H1 (cell line): ENCODE data around the gene VASN. TPM values are rescaled to one million over a fixed set of nuclear protein-coding genes. Genes with fewer than 3 reads are reported as not detected.

Source experiments
- CTCF ChIA-PET: fragments of 300-600 bp; sonication (Branson Sonifier 250); formaldehyde crosslinking; loops from one replicate; lab custom pipeline; 2021; ENCODE audit not compliant: partially characterized antibody; lab: Charles Lee
- POLR2A ChIA-PET: fragments of 300-600 bp; sonication (Branson Sonifier 250); formaldehyde crosslinking; loops from one replicate; lab custom pipeline; 2021; ENCODE audit warnings: inconsistent platforms; ENCODE audit not compliant: partially characterized antibody; lab: Charles Lee
- DNase-seq, 2 experiments: peaks; one replicate each; pipeline versions ENCODE4 v3.0.0 to v3.0.0-alpha.2; 2010 to 2022; ENCODE audit warnings: low spot score in 2 of 2, low read depth in 1 of 2, mixed read lengths in 1 of 2
- FAIRE-seq: peaks from 2 replicates; lab custom pipeline; 2011; peaks lifted over from hg19 to GRCh38; lab: Jason Lieb, UNC
- H2AFZ ChIP-seq: 2 replicates; pipeline ENCODE4 v1.8.1; 2012; ENCODE audit warnings: low read length, inconsistent platforms
- H2AK5ac ChIP-seq: 2 replicates; pipeline ENCODE4 v1.6.1; 2013; ENCODE audit warnings: low read depth, low read length
- H2BK120ac ChIP-seq: replicated peaks from 2 replicates; pipeline ENCODE3; 2013; ENCODE audit warnings: low read depth, low read length, inconsistent platforms
- H2BK12ac ChIP-seq: 2 replicates; pipeline ENCODE4 v1.6.1; 2013; ENCODE audit warnings: low read depth, low read length
- H2BK15ac ChIP-seq: 2 replicates; pipeline ENCODE4 v1.6.1; 2013; ENCODE audit warnings: low read length
- H2BK20ac ChIP-seq: 2 replicates; pipeline ENCODE4 v1.6.1; 2013; ENCODE audit warnings: low read length
- H2BK5ac ChIP-seq: 2 replicates; pipeline ENCODE4 v1.6.1; 2013; ENCODE audit warnings: low read depth, low read length
- H3K14ac ChIP-seq: 2 replicates; pipeline ENCODE4 v1.6.1; 2013; ENCODE audit warnings: inconsistent platforms; ENCODE audit not compliant: insufficient read length
- H3K18ac ChIP-seq: 2 replicates; pipeline ENCODE4 v1.6.1; 2013; ENCODE audit warnings: low read length; ENCODE audit errors: extremely low read depth
- H3K23ac ChIP-seq: 2 replicates; pipeline ENCODE4 v1.6.1; 2013; ENCODE audit warnings: inconsistent platforms; ENCODE audit not compliant: insufficient read length
- H3K23me2 ChIP-seq: 2 replicates; pipeline ENCODE4 v1.6.1; 2013; ENCODE audit warnings: low read depth, low read length
- H3K27ac ChIP-seq: 2 replicates; pipeline ENCODE4 v1.6.1; 2011; ENCODE audit warnings: low read depth, low read length, inconsistent platforms
- H3K27me3 ChIP-seq, 4 experiments: replicated peaks in 1 of 4; 1 replicate in 1 of 4; 2 replicates in 3 of 4; pipeline versions ENCODE4 v1.6.1 to v1.8.1; 2011 to 2013; ENCODE audit warnings: low read length in 3 of 4, mild to moderate bottlenecking in 3 of 4, inconsistent platforms in 2 of 4, mixed read lengths in 2 of 4, moderate library complexity in 1 of 4; ENCODE audit not compliant: control insufficient read depth in 3 of 4, insufficient read depth in 3 of 4; ENCODE audit errors: extremely low read depth in 1 of 4
- H3K36me3 ChIP-seq, 4 experiments: 2 replicates each; pipeline versions ENCODE4 v1.6.1 to v1.8.1; 2011 to 2013; ENCODE audit warnings: mild to moderate bottlenecking in 4 of 4, low read length in 3 of 4, moderate library complexity in 2 of 4, control low read depth in 1 of 4, inconsistent platforms in 1 of 4; ENCODE audit not compliant: insufficient read depth in 4 of 4, control insufficient read depth in 2 of 4
- H3K4ac ChIP-seq: replicated peaks from 2 replicates; pipeline ENCODE3; 2013; ENCODE audit warnings: low read length, low read depth, mixed read lengths, inconsistent platforms; ENCODE audit not compliant: insufficient read length
- H3K4me1 ChIP-seq, 4 experiments: replicated peaks in 1 of 4; 1 replicate in 1 of 4; 2 replicates in 3 of 4; pipeline versions ENCODE4 v1.6.1 to v1.8.1; 2011 to 2013; ENCODE audit warnings: low read length in 3 of 4, inconsistent platforms in 2 of 4, mixed read lengths in 1 of 4; ENCODE audit not compliant: insufficient read depth in 4 of 4, control insufficient read depth in 3 of 4
- H3K4me2 ChIP-seq, 2 experiments: 2 replicates each; pipeline versions ENCODE4 v1.6.1 to v1.8.1; 2011 to 2013; ENCODE audit warnings: low read depth in 2 of 2, low read length in 2 of 2, control low read depth in 1 of 2, inconsistent platforms in 1 of 2, mild to moderate bottlenecking in 1 of 2; ENCODE audit not compliant: insufficient read depth in 1 of 2
- H3K4me3 ChIP-seq, 4 experiments: fragments of 200-600, 300-600 bp in 1 of 4; sonication (generic), shearing (Covaris generic), sonication (Bioruptor Twin) in 1 of 4; 2 replicates each; pipeline versions ENCODE4 v1.5.1 to v1.8.1; 2011 to 2016; ENCODE audit warnings: low read length in 4 of 4, low read depth in 3 of 4, control low read depth in 2 of 4, inconsistent platforms in 2 of 4, mild to moderate bottlenecking in 2 of 4, mixed read lengths in 1 of 4, moderate library complexity in 1 of 4; ENCODE audit not compliant: insufficient read depth in 2 of 4; ENCODE audit errors: extremely low read depth in 1 of 4
- H3K56ac ChIP-seq: replicated peaks from 2 replicates; pipeline ENCODE3; 2013; ENCODE audit warnings: low read depth, mild to moderate bottlenecking, mixed read lengths, low read length, inconsistent platforms; ENCODE audit not compliant: insufficient read length
- H3K79me1 ChIP-seq: 2 replicates; pipeline ENCODE4 v1.6.1; 2013; ENCODE audit warnings: low read depth, low read length, control low read depth
- H3K79me2 ChIP-seq, 2 experiments: 2 replicates each; pipeline versions ENCODE4 v1.6.1 to v1.8.1; 2012 to 2013; ENCODE audit warnings: low read length in 2 of 2, mild to moderate bottlenecking in 2 of 2, inconsistent platforms in 1 of 2; ENCODE audit not compliant: insufficient read depth in 2 of 2, control insufficient read depth in 1 of 2
- H3K9ac ChIP-seq, 4 experiments: replicated peaks in 1 of 4; 1 replicate in 1 of 4; 2 replicates in 3 of 4; pipeline versions ENCODE4 v1.6.1 to v1.8.1; 2011 to 2013; ENCODE audit warnings: low read depth in 3 of 4, low read length in 3 of 4, control low read depth in 2 of 4, mild to moderate bottlenecking in 2 of 4, moderate library complexity in 2 of 4, inconsistent platforms in 1 of 4; ENCODE audit errors: extremely low read depth in 1 of 4
- H3K9me3 ChIP-seq, 2 experiments: 2 replicates each; pipeline versions ENCODE4 v1.6.1 to v1.8.1; 2012 to 2013; ENCODE audit warnings: mild to moderate bottlenecking in 2 of 2, moderate library complexity in 2 of 2, control low read depth in 1 of 2, inconsistent platforms in 1 of 2, low read depth in 1 of 2, low read length in 1 of 2, mixed read lengths in 1 of 2; ENCODE audit not compliant: insufficient read depth in 2 of 2
- H4K20me1 ChIP-seq, 2 experiments: replicated peaks in 1 of 2; 2 replicates each; pipeline versions ENCODE3 to v1.8.1; 2011 to 2013; ENCODE audit warnings: inconsistent platforms in 2 of 2, low read length in 2 of 2, mild to moderate bottlenecking in 1 of 2; ENCODE audit not compliant: insufficient read depth in 2 of 2, control insufficient read depth in 1 of 2
- H4K5ac ChIP-seq: 2 replicates; pipeline ENCODE4 v1.6.1; 2013; ENCODE audit warnings: low read length, low read depth, mixed read lengths, inconsistent platforms; ENCODE audit not compliant: insufficient read length
- H4K8ac ChIP-seq: 2 replicates; pipeline ENCODE4 v1.8.0; 2013; ENCODE audit warnings: mild to moderate bottlenecking, moderate library complexity, low read length, inconsistent platforms; ENCODE audit not compliant: insufficient read depth; ENCODE audit errors: extremely low read depth
- H4K91ac ChIP-seq: replicated peaks from 2 replicates; pipeline ENCODE3; 2013; ENCODE audit warnings: low read length, mixed read lengths, inconsistent platforms; ENCODE audit not compliant: insufficient read length
- CBX5 ChIP-seq: fragments of 300-800, 300-1000 bp; sonication (generic); IDR thresholded peaks from 2 replicates; pipeline ENCODE4 v1.7.1; 2016; ENCODE audit warnings: antibody characterized with exemption, low read length, low read depth
- CEBPB ChIP-seq: IDR thresholded peaks from 2 replicates; pipeline ENCODE4 v1.6.1; 2012; ENCODE audit warnings: low read depth, low read length
- KDM1A ChIP-seq: fragments of 200-600, 300-600 bp; sonication (generic); IDR thresholded peaks from 2 replicates; pipeline ENCODE4 v1.7.1; 2016; ENCODE audit warnings: mild to moderate bottlenecking, low read length, borderline replicate concordance
- RAD21 ChIP-seq, 2 experiments: IDR thresholded peaks in 1 of 2; conservative IDR thresholded peaks in 1 of 2; 2 replicates each; pipeline ENCODE4 v1.6.1; 2011; ENCODE audit warnings: low read depth in 2 of 2, low read length in 2 of 2, improper control_type of control experiment in 1 of 2, inconsistent platforms in 1 of 2, mild to moderate bottlenecking in 1 of 2, moderate library complexity in 1 of 2
- WGBS, 2 experiments: shearing (Covaris generic) in 1 of 2; methylation state at CpG; one replicate each; pipeline versions ENCODE4 v1.1.6 to v1.1.7; 2013 to 2015; ENCODE audit warnings: low lambda C conversion rate in 2 of 2, mixed read lengths in 2 of 2, inconsistent platforms in 1 of 2, low coverage in 1 of 2, missing lambda C conversion rate in 1 of 2; ENCODE audit not compliant: insufficient replicate concordance in 2 of 2, insufficient coverage in 1 of 2, insufficient read length in 1 of 2; ENCODE audit errors: extremely low coverage in 1 of 2, missing lambda C conversion rate in 1 of 2; 5-methylcytosine and 5-hydroxymethylcytosine counted together
- polyA plus RNA-seq, 7 experiments: library from polyadenylated mRNA; depleted of rRNA in 3 of 7; stranded (reverse) in 5 of 7; unstranded in 2 of 7; fragments of >200 nt in 5 of 7; fragments of 200-250 nt in 2 of 7; gene quantifications; 1 replicate in 5 of 7; 2 replicates in 1 of 7; 4 replicates in 1 of 7; pipeline versions ENCODE4 v1.2.1 to v1.2.3, GENCODE V29; 2011 to 2013; ENCODE audit warnings: missing spikeins in 2 of 7, mixed read lengths in 2 of 7
- total RNA-seq: library from RNA; stranded (reverse); fragmentation: NEBNext Ultra II Directional; extraction: Animal tissue kit (Norgen Biotek cat#: 25700); gene quantifications from 2 replicates; pipeline ENCODE4 v1.2.1, GENCODE V29; 2021

Gene VASN
- total and polyA plus RNA-seq, 2 of the 8 experiments (the other 6 are each of a cell fraction or from before 2014, with no cell fraction given), result 9.6 to 11.3 TPM

DNA sequence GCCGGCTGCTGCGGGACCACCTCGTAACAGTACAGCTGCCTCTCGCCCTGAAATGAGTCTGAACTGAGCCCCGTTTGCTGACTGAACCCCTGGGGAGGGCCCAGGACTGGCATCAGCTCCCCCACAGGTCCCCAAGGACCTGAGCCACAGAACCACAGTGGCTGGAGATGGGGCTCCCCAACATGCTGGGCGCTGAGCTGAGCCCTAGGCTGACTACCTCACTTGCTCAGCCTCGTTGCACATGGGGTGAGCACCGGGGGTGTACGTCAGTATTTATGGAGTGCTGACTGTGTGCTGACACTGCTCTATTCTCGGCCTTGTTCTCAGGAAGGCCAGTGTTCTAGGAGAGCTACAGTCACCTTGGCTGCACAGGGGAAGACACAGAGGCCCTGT is 6.6 kb upstream of the VASN start:
- DNase-seq, result no peak
- H2BK120ac ChIP-seq, result no peak overlapping the region
- no peak overlapping the region for H2BK5ac ChIP-seq
- ChIA-PET CTCF (interaction anchor here (0.7 to 14.0 kb wide), 9 partner anchors 9 to 163 kb away, joined by 3 to 425 read pairs (median 5); no protein-coding TSS in a partner anchor), POLR2A (interaction anchor here (0.7 to 2.4 kb wide), 6 partner anchors 9 to 28 kb away, joined by 3 to 22 read pairs (median 6); partner anchors contain the start of gene PAM16)
- no peak for FAIRE-seq
- H2BK15ac ChIP-seq, result no peak overlapping the region
- H3K9me3 ChIP-seq, result no peaks in the 10 kb centered on the region
- no peaks in the 10 kb centered on the region for H3K79me1 ChIP-seq
- 91% methylated on average over 9 of the region's 10 CpGs; no CpG with 5 or more reads in 1 of the 2 experiments for WGBS, 2 experiments
- H3K9ac ChIP-seq, result no peak overlapping the region
- H3K4me2 ChIP-seq, result no peak overlapping the region
- H3K4me3 ChIP-seq, result no peak overlapping the region
- H3K4me1 ChIP-seq, result no peaks in the 10 kb centered on the region; a peak in 1 of 7 replicates
- H3K18ac ChIP-seq, result peak overlapping the region; percentile 32; the same call in 1 of the 2 replicates
- H4K91ac ChIP-seq, result no peak overlapping the region
- no peak overlapping the region for H3K23ac ChIP-seq
- TF ChIP-seq CEBPB (no peak), KDM1A (no peak), CBX5 (no peak), RAD21 (IDR thresholded peaks at IDR 0.05 in 1 of 2, conservative IDR thresholded peaks at IDR 0.05 in 1 of 2; ENCODE audit: low read depth in 2 of 2, low read length in 2 of 2) (no peak)
- no peak overlapping the region for H3K56ac ChIP-seq
- H3K36me3 ChIP-seq, result no peaks in the 10 kb centered on the region
- no peaks in the 10 kb centered on the region for H3K79me2 ChIP-seq
- no peak overlapping the region for H4K5ac ChIP-seq
- no peak overlapping the region for H3K4ac ChIP-seq
- H3K27me3 ChIP-seq, result no peaks in the 10 kb centered on the region; a peak in 1 of 7 replicates
- H2BK20ac ChIP-seq, result no peak overlapping the region
- H2BK12ac ChIP-seq, result no peak overlapping the region
- no peak overlapping the region for H3K27ac ChIP-seq
- H4K20me1 ChIP-seq, result peaks cover 0 to 4% of the 10 kb centered on the region in 2 experiments
- no peak overlapping the region for H2AFZ ChIP-seq
- H3K14ac ChIP-seq, result no peak overlapping the region
- no peak overlapping the region; the same call in 1 of the 2 replicates for H4K8ac ChIP-seq
- H2AK5ac ChIP-seq, result no peak overlapping the region
- peaks cover under 1% of the 10 kb centered on the region; the same call in 1 of the 2 replicates for H3K23me2 ChIP-seq
